ENCODE results near the gene PLXDC2. TPM values are rescaled to one million over a fixed set of nuclear protein-coding genes. Genes with fewer than 3 reads are reported as not detected.

PLXDC2 gene
- total RNA-seq, 1 experiment from 2014 or later, result 0.21 TPM

- in situ Hi-C loops (cut with HindIII; ENCODE audit: low pct_unique_long_range_greater_than_20kb, low sequenced_read_pairs) (no loop called here), intact Hi-C loops (cut with micrococcal nuclease; ENCODE audit: unreplicated experiment) (no loop called here)
- Histone ChIP-seq H3K36me3 (ENCODE audit: control insufficient read depth, insufficient read depth, low read length) (no peaks in the 10 kb centered on the region), H3K27ac (ENCODE audit: low read length) (no peak overlapping the region), H3K27me3 (ENCODE audit: control insufficient read depth, insufficient read depth, low read length) (no peaks in the 10 kb centered on the region), H3K4me3 (ENCODE audit: low read depth in 2 of 2, low read length in 2 of 2) (no peak overlapping the region), H3K4me1 (ENCODE audit: control insufficient read depth, insufficient read depth, low read length) (no peaks in the 10 kb centered on the region), H3K9me3 (ENCODE audit: control insufficient read depth, insufficient read depth, low read depth, low read length) (no peaks in the 10 kb centered on the region)
- DNase-seq (ENCODE audit: low read depth, low spot score) (no peak), ATAC-seq (no peak)
- BruUV-seq (replicated peaks), result no TSS peak
- TF ChIP-seq POLR2AphosphoS5 (IDR thresholded peaks at IDR 0.05; ENCODE audit: low read depth, low read length) (no peak), REST (IDR thresholded peaks at IDR 0.05; ENCODE audit: insufficient read depth in 1 of 2, low read depth in 2 of 2, low read length in 1 of 2) (no peak), CTCF (IDR thresholded peaks at IDR 0.05) (no peak), TCF7L2 (IDR thresholded peaks at IDR 0.05; ENCODE audit: low read depth, low read length) (no peak), SIN3A (IDR thresholded peaks at IDR 0.05; ENCODE audit: borderline replicate concordance, insufficient read depth, low read depth, low read length) (no peak)
- ChIA-PET POLR2A (no interaction called here), CTCF (no interaction called here)
These were observed 46.7 kb downstream of the PLXDC2 start for GRCh38 chr10:19862811-19863515.

- TF ChIP-seq TCF7L2 (IDR thresholded peaks at IDR 0.05; ENCODE audit: low read depth, low read length) (no peak), POLR2AphosphoS5 (IDR thresholded peaks at IDR 0.05; ENCODE audit: low read depth, low read length) (no peak), SIN3A (IDR thresholded peaks at IDR 0.05; ENCODE audit: borderline replicate concordance, insufficient read depth, low read depth, low read length) (no peak), CTCF (IDR thresholded peaks at IDR 0.05) (no peak), REST (IDR thresholded peaks at IDR 0.05; ENCODE audit: insufficient read depth in 1 of 2, low read depth in 2 of 2, low read length in 1 of 2) (no peak)
- no TSS peak for BruUV-seq (replicated peaks)
- ATAC-seq, result no peak
- intact Hi-C loops (cut with micrococcal nuclease; ENCODE audit: unreplicated experiment) (no loop called here), in situ Hi-C loops (cut with HindIII; ENCODE audit: low pct_unique_long_range_greater_than_20kb, low sequenced_read_pairs) (no loop called here)
- POLR2A ChIA-PET, result no interaction called here
- no peaks in the 10 kb centered on the region for H3K4me1 ChIP-seq (ENCODE audit: control insufficient read depth, insufficient read depth, low read length)
- CTCF ChIA-PET, result no interaction called here
- H3K36me3 ChIP-seq (ENCODE audit: control insufficient read depth, insufficient read depth, low read length), result no peaks in the 10 kb centered on the region
- no peaks in the 10 kb centered on the region for H3K27me3 ChIP-seq (ENCODE audit: control insufficient read depth, insufficient read depth, low read length)
- no peak for DNase-seq (ENCODE audit: low read depth, low spot score)
- H3K4me3 ChIP-seq (ENCODE audit: low read depth in 2 of 2, low read length in 2 of 2), result no peak overlapping the region
- no peak overlapping the region for H3K27ac ChIP-seq (ENCODE audit: low read length)
- H3K9me3 ChIP-seq (ENCODE audit: control insufficient read depth, insufficient read depth, low read depth, low read length), result no peaks in the 10 kb centered on the region
These were observed 49.4 kb downstream of the PLXDC2 start for GRCh38 chr10:19865676-19866075.

Measured in Panc1 (cell line).